BLaER1 (cell line): Measurements from ENCODE around the gene CCDC134.

Source experiments
- H3K27ac ChIP-seq: shearing (Covaris generic); formaldehyde crosslinking; 2 replicates; pipeline ENCODE4 v1.8.1; 2022
- H3K27me3 ChIP-seq: shearing (Covaris generic); formaldehyde crosslinking; 2 replicates; pipeline ENCODE4 v1.8.1; 2022
- H3K36me3 ChIP-seq: shearing (Covaris generic); formaldehyde crosslinking; 2 replicates; pipeline ENCODE4 v1.8.1; 2022
- H3K4me1 ChIP-seq: shearing (Covaris generic); formaldehyde crosslinking; 2 replicates; pipeline ENCODE4 v1.8.1; 2022
- H3K4me2 ChIP-seq: shearing (Covaris generic); formaldehyde crosslinking; 2 replicates; pipeline ENCODE4 v1.8.1; 2022
- H3K4me3 ChIP-seq: shearing (Covaris generic); formaldehyde crosslinking; 2 replicates; pipeline ENCODE4 v1.8.1; 2022
- H3K9ac ChIP-seq: shearing (Covaris generic); formaldehyde crosslinking; 2 replicates; pipeline ENCODE4 v1.8.1; 2022
- H3K9me3 ChIP-seq: shearing (Covaris generic); formaldehyde crosslinking; 2 replicates; pipeline ENCODE4 v1.8.1; 2022
- H4K20me1 ChIP-seq: shearing (Covaris generic); formaldehyde crosslinking; 2 replicates; pipeline ENCODE4 v1.8.1; 2022
- Cebpa-rat ChIP-seq: shearing (Covaris generic); IDR thresholded peaks from 2 replicates; pipeline ENCODE4 v1.8.1; 2022

Gene CCDC134

DNA sequence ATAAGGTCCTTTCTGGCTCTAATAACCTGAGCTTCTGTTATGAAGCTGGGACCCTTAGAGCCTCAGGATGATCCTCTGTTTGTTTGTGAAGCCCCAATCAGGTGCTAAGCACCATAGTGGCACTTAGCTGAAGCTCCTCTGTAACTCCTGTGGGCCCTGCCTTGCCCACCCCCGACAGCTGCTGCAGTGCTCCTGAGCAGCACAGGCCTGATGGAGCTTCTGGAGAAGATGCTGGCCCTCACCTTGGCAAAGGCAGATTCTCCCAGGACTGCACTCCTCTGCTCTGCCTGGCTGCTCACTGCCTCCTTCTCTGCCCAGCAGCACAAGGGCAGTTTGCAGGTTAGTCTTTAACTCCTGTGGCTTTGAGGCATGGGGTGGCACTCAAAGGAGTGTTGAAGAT, 19.0 kb upstream of the CCDC134 start:
- Histone ChIP-seq H3K27me3 (no peaks in the 10 kb centered on the region), H3K9ac (0 out of 2 replicates have a peak overlapping the region, but pooled peaks have one; percentile 1), H3K4me1 (peaks cover 22% of the 10 kb centered on the region), H3K36me3 (no peaks in the 10 kb centered on the region), H3K27ac (0 out of 2 replicates have a peak overlapping the region, but pooled peaks have one; percentile 2), H3K4me2 (peak overlapping the region; percentile 71), H3K9me3 (no peaks in the 10 kb centered on the region), H4K20me1 (no peaks in the 10 kb centered on the region), H3K4me3 (no peak overlapping the region)
- TF ChIP-seq Cebpa-rat: no peak

DNA sequence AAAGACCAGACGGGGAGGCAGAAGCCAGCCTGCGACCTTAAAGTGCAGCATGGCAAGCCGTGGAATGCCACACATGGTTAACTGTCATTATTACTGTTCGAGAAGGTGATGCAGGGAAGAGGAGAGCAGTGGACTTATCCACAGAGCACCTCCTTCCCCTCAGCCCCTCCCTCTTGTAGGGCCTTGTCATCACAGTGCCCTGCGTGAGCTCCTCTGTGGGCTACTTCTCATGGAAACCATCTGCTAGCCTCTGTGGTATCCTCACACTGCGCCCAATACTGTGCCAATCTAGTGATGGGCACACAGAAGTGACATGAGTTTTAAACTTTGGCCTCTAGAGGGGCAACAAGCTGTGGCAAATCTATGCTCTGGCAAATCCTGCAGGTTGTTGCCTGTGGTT, 18.2 kb upstream of the CCDC134 start:
- Histone ChIP-seq H3K27ac (no peak overlapping the region), H3K9ac (no peak overlapping the region), H3K9me3 (no peaks in the 10 kb centered on the region), H3K4me2 (no peak overlapping the region), H4K20me1 (no peaks in the 10 kb centered on the region), H3K4me1 (peaks cover 22% of the 10 kb centered on the region), H3K36me3 (no peaks in the 10 kb centered on the region), H3K4me3 (no peak overlapping the region), H3K27me3 (no peaks in the 10 kb centered on the region)
- TF ChIP-seq Cebpa-rat: no peak

DNA sequence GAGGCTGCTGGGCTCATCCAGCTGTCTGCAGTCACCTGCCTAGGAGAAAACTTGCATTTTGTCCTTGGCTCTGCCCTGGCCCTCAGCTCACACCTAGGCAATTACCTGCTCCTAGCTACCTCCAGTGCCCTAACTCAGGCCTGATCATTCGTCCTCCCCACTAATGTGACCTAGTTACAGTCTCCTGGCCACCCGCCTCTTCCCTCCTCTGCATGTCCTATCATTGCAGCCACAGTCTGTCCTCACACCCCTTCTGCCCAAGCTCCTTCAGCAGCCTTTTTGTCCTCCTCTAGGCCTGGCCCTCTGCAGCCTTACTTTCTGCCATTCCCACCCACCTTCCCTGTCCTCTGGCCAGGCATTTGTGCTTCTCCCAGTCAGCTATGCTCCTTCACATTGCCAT, 17.7 kb upstream of the CCDC134 start:
- Histone ChIP-seq H3K36me3 (no peaks in the 10 kb centered on the region), H4K20me1 (no peaks in the 10 kb centered on the region), H3K4me1 (peaks cover 22% of the 10 kb centered on the region), H3K9me3 (no peaks in the 10 kb centered on the region), H3K9ac (no peak overlapping the region), H3K27ac (no peak overlapping the region), H3K27me3 (no peaks in the 10 kb centered on the region), H3K4me3 (no peak overlapping the region), H3K4me2 (no peak overlapping the region)
- no peak for TF ChIP-seq Cebpa-rat

DNA sequence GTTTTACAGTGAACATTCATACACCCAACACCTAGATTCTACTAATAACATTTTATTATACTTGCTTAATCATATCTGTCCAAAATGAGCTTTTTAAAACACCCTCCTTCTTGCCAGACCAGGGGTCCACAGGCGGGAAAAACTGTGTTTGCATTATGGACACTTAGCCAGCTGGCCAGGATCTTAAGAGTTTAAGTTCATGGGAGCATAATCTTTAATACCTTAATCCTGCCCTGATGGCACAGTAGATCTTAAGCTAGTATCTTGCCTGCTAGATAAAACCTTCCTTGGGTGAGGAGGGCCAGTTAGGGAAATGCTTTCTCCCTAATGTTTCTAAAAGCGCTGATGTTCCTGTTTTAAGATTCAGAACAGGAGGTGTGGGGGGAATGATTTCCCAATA, 13.1 kb upstream of the CCDC134 start:
- no peaks in the 10 kb centered on the region for H3K27me3 ChIP-seq
- no peaks in the 10 kb centered on the region for H3K4me1 ChIP-seq
- no peaks in the 10 kb centered on the region for H3K9me3 ChIP-seq
- TF ChIP-seq Cebpa-rat: no peak
- H3K4me3 ChIP-seq: no peak overlapping the region
- no peak overlapping the region for H3K4me2 ChIP-seq
- no peak overlapping the region for H3K9ac ChIP-seq
- H4K20me1 ChIP-seq: no peaks in the 10 kb centered on the region
- H3K27ac ChIP-seq: no peak overlapping the region
- H3K36me3 ChIP-seq: no peaks in the 10 kb centered on the region

DNA sequence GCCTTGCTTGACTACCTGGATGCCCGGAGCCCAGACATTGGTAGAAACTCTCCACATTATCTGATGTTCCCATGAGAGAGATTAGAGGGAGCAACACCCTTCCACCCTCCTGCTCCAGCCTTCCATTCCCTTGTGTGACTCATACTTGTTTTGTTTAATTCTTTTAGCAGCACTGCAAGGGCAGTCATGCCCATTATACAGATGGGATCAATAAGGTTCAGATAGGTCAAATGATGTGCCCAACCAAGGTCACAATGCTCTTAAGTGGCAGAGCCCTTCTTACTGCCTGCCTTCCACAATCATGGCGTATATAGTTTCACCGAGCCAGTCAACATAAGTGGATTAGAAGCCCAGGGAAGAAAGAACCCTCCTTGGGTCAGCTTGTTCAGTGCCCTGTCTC, 6.6 kb upstream of the CCDC134 start:
- Histone ChIP-seq H3K27ac (no peak overlapping the region), H3K9ac (no peak overlapping the region), H3K4me2 (no peak overlapping the region)

DNA sequence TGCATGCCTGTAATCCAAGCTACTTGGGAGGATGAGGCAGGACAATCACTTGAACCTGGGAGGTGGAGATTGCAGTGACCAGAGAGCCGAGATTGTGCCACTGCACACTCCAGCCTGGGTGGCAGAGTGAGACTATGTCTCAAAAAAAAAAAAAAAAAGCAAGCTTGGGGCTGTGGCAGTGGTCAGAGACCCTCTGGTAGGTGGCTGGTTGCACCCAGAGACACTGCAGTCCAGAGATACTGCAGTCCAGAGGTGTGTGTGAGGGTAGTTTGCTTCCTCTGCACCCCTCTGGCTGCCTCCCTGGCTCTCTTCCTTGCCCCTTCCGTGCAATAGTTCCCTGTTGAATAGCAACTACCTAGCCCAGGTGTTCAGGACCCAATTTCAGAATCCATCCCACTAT, 1.7 kb upstream of the CCDC134 start:
- no peak overlapping the region for H3K9ac ChIP-seq
- H3K4me3 ChIP-seq: no peak overlapping the region
- no peak for TF ChIP-seq Cebpa-rat
- no peak overlapping the region for H3K27ac ChIP-seq
- H4K20me1 ChIP-seq: peaks cover 7% of the 10 kb centered on the region; the same call in 1 of the 2 replicates
- H3K36me3 ChIP-seq: 0 out of 2 replicates have a peak, but pooled peaks cover 4% of the 10 kb centered on the region
- no peaks in the 10 kb centered on the region for H3K9me3 ChIP-seq
- peak overlapping the region; percentile 92 for H3K4me2 ChIP-seq
- no peaks in the 10 kb centered on the region for H3K27me3 ChIP-seq
- H3K4me1 ChIP-seq: peaks cover 27% of the 10 kb centered on the region

More for the DNA sequence above, 6.6 kb upstream of the CCDC134 start:
- no peaks in the 10 kb centered on the region for H3K9me3 ChIP-seq
- no peak overlapping the region for H3K4me3 ChIP-seq
- no peaks in the 10 kb centered on the region for H3K36me3 ChIP-seq
- peaks cover under 1% of the 10 kb centered on the region; the same call in 1 of the 2 replicates for H3K4me1 ChIP-seq
- TF ChIP-seq Cebpa-rat: no peak
- H3K27me3 ChIP-seq: no peaks in the 10 kb centered on the region
- H4K20me1 ChIP-seq: no peaks in the 10 kb centered on the region

DNA sequence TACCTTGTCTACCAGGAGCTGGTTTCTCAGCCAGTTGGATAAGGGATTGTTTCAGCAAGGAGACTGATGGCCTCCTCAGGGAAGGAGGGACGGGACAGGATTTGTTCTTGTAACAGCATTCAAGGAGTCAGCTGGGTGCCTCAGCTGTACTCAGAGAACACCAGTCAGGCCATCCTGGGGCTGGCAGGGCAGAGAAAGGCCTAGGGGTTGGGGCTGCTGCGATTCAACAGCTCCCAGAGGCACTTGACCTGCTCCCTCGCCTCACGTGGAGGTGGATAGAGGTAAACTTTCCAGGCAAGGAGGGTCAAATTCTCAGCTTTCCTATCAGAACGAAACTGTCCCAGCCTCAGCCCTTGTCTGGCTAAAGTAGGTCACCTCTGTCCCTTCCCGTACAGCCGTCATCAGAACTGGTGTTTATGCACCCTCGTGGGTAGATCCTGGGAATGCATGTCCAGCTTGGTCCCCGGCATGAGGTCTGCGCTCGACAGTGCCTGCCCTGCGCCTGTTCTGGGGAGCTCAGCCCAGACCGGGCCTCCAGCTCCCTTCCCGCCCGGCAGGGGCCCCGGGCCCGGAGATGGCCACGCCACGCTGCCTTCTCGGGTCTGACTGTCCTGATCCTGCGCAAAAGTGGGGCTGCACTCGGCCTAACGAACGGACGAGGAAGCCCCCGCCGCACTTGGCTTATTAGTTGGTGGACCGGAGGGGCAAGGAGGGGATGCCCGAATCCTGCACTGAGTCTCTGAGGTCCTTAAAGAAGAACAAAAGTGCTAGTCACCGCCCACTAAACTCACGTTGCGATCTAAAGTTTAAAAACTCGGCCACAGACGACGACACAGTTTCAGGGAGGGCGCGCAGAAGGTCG, 762 bp upstream of the CCDC134 start:
- H3K4me2 ChIP-seq: peak overlapping the region; percentile 92
- peak overlapping the region; percentile 93 for H3K9ac ChIP-seq
- H3K9me3 ChIP-seq: no peaks in the 10 kb centered on the region
- peak overlapping the region; percentile 89 for H3K4me3 ChIP-seq
- H4K20me1 ChIP-seq: peaks cover 9% of the 10 kb centered on the region; the same call in 1 of the 2 replicates
- no peaks in the 10 kb centered on the region for H3K27me3 ChIP-seq
- no peak for TF ChIP-seq Cebpa-rat
- H3K36me3 ChIP-seq: 0 out of 2 replicates have a peak, but pooled peaks cover 4% of the 10 kb centered on the region
- H3K4me1 ChIP-seq: peaks cover 37% of the 10 kb centered on the region
- peak overlapping the region; percentile 90 for H3K27ac ChIP-seq

DNA sequence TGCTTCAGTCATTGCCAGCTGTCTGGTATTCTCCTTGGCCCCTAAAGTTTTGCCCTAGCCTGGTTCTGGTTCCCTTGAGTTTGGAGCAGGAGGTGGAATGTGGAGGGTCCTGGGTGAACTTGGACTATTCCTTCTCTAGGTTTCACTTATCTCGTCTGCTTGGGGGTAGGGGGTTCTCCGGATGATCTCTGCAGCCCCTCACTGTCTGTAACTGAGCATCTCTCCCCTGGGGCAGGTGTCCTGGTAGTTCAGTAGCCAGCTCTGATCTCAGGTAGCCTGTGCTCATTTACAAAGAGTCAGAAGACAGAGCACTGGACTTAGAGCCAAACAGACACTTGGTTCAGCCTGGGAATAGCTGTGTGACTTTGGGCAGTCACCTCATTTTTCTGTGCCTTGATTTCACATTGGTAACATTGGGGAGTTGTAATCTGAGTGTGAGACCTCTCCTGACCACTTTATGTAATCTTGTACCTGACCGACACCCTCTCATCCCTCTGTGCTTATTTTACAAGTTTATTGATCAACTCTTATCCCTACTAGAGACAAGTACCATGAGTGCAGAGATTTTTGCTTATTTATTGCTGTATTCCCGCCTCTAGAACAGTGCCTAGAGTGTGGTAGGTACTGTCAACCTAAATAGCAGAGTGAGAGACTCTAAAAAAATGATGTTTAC, 804 bp downstream of the CCDC134 start:
- Histone ChIP-seq H3K36me3 (0 out of 2 replicates have a peak, but pooled peaks cover 4% of the 10 kb centered on the region), H3K4me3 (peak overlapping the region; percentile 89), H3K27ac (peak overlapping the region; percentile 90), H3K27me3 (no peaks in the 10 kb centered on the region), H3K4me1 (peaks cover 53% of the 10 kb centered on the region), H4K20me1 (peaks cover 13% of the 10 kb centered on the region; the same call in 1 of the 2 replicates), H3K4me2 (peak overlapping the region; percentile 92), H3K9ac (peak overlapping the region; percentile 93), H3K9me3 (no peaks in the 10 kb centered on the region)
- TF ChIP-seq Cebpa-rat: no peak

DNA sequence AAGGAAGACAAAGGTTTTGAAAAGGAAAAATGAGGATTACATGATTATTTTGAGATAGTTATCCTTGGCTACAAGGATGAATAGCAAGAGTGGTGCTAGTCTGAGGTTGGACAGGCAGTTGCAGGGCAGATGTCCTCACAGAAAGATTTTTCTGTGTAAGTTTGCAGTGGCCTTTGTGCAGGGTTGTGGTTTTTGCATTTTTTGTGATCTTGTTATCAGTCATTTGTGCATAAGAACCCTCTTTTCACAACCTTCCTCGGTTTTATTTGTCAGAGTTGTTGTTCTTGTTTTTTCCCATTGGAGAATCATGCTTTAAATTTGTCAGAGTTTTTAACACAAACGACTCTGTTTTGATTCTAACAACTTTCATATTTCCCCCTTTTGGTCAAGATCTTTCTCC, 1.4 kb downstream of the CCDC134 start:
- Histone ChIP-seq H3K36me3 (0 out of 2 replicates have a peak, but pooled peaks cover 4% of the 10 kb centered on the region), H3K4me1 (peaks cover 56% of the 10 kb centered on the region), H3K4me2 (peak overlapping the region; percentile 92), H4K20me1 (peaks cover 13% of the 10 kb centered on the region; the same call in 1 of the 2 replicates), H3K9ac (peak overlapping the region; percentile 93), H3K27me3 (no peaks in the 10 kb centered on the region), H3K27ac (no peak overlapping the region), H3K9me3 (no peaks in the 10 kb centered on the region), H3K4me3 (peak overlapping the region; percentile 89)
- no peak for TF ChIP-seq Cebpa-rat

DNA sequence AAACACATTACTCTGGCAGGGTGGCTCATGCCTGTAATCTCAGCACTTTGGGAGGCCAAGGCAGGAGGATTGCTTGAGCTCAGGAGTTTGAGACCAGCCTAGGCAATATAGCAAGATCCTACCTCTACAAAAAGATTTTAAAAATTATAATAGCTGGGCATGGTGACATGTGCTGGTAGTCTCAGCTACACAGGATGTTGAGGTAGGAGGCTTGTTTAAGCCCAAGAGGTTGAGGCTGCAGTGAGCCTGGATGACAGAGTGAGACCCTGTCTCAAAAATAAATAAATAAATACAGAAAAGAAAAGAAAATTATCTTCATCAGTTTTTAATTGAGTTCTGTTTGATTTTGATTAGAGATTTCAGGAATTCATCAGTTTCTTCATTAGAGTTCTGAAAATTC, 5.2 kb downstream of the CCDC134 start:
- no peak overlapping the region for H3K27ac ChIP-seq
- TF ChIP-seq Cebpa-rat: no peak
- H3K27me3 ChIP-seq: no peaks in the 10 kb centered on the region
- H3K9me3 ChIP-seq: no peaks in the 10 kb centered on the region
- no peak overlapping the region for H3K9ac ChIP-seq
- H3K4me1 ChIP-seq: peaks cover 43% of the 10 kb centered on the region
- H3K36me3 ChIP-seq: peaks cover 37% of the 10 kb centered on the region
- no peak overlapping the region for H3K4me3 ChIP-seq
- H3K4me2 ChIP-seq: peak overlapping the region; percentile 36; the same call in 1 of the 2 replicates
- peaks cover 37% of the 10 kb centered on the region for H4K20me1 ChIP-seq
